SK-N-MC (cell line): ENCODE results near the gene TMEM203.

Source experiments
- DNase-seq: peaks from one replicate; pipeline ENCODE4 v3.0.0-alpha.2; 2011; ENCODE audit warnings: low read depth, low spot score
- H3K27ac ChIP-seq: fragments of 200-600 bp; sonication (generic); 2 replicates; pipeline ENCODE4 v1.5.1; 2016; ENCODE audit warnings: mixed run types
- H3K36me3 ChIP-seq: fragments of 200-600 bp; sonication (generic); 2 replicates; pipeline ENCODE4 v1.6.1; 2017; ENCODE audit warnings: antibody characterized with exemption, low read length, mixed read lengths; ENCODE audit not compliant: insufficient read depth
- H3K4me3 ChIP-seq: fragments of 200-600 bp; sonication (generic); 2 replicates; pipeline ENCODE4 v1.5.1; 2016
- H3K9ac ChIP-seq: fragments of 200-600 bp; sonication (generic); 2 replicates; pipeline ENCODE4 v1.8.0; 2017; ENCODE audit warnings: mixed run types, mixed read lengths; ENCODE audit not compliant: insufficient read length
- H3K9me3 ChIP-seq: fragments of 200-600 bp; sonication (generic); 2 replicates; pipeline ENCODE4 v1.6.1; 2017; ENCODE audit warnings: low read depth, mild to moderate bottlenecking, antibody characterized with exemption, low read length, moderate library complexity, mixed read lengths
- EZH2 ChIP-seq: fragments of 200-600 bp; sonication (generic); IDR thresholded peaks from one replicate; pipeline ENCODE4 v1.6.1; 2017; ENCODE audit warnings: antibody characterized with exemption
- FOXP2 ChIP-seq: optimal IDR thresholded peaks from 2 replicates; pipeline ENCODE3; 2011; ENCODE audit warnings: mild to moderate bottlenecking, moderate library complexity; ENCODE audit not compliant: insufficient read depth; ENCODE audit errors: extremely low read length, control extremely low read depth
- POLR2AphosphoS5 ChIP-seq: IDR thresholded peaks from 2 replicates; pipeline ENCODE4 v1.6.1; 2012; ENCODE audit warnings: mild to moderate bottlenecking, low read depth, low read length, borderline replicate concordance

Gene TMEM203

DNA sequence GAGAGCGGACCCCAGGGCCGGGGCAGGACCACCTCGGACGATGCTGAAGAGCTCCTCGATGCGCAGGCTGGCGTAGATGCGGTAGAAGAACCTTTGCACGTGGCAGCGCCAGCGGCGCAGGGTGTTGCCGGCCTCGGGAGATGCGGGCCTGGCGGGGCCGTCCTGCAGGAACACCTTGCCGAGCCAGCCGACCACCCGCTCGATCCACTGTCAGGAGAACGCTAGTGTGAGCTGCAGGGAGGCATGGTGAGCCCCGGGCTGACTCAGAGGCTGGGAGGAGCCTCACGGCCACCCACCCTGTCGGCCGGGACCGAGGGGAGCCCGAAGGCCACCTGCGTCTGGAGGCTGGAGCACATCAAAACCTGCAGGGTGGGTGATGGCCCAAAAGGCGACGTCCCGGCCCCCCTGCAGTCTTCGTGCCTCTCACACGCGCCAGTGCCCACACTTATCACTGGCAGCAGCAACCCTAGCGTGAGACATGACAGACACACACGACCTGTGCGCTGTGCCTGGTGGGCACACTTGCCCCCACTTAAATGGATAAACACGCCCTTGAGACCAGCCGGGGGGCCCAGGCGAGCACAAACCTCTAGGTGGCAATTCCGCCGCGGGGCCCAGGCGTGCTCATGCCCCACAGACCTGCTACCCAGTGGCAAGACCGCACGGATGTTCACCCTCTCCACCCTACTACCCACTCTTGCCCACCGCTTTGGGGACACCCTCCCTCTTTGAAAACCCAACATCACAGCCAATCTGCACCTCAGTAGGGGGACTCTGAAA, 20.4 kb downstream of the TMEM203 start:
- H3K27ac ChIP-seq = no peak overlapping the region
- no peaks in the 10 kb centered on the region for H3K9me3 ChIP-seq
- H3K9ac ChIP-seq = no peak overlapping the region
- TF ChIP-seq FOXP2 (no peak), POLR2AphosphoS5 (no peak)
- H3K4me3 ChIP-seq = no peak overlapping the region
- no peak for DNase-seq
- H3K36me3 ChIP-seq = peaks cover 11% of the 10 kb centered on the region; the same call in 1 of the 2 replicates

DNA sequence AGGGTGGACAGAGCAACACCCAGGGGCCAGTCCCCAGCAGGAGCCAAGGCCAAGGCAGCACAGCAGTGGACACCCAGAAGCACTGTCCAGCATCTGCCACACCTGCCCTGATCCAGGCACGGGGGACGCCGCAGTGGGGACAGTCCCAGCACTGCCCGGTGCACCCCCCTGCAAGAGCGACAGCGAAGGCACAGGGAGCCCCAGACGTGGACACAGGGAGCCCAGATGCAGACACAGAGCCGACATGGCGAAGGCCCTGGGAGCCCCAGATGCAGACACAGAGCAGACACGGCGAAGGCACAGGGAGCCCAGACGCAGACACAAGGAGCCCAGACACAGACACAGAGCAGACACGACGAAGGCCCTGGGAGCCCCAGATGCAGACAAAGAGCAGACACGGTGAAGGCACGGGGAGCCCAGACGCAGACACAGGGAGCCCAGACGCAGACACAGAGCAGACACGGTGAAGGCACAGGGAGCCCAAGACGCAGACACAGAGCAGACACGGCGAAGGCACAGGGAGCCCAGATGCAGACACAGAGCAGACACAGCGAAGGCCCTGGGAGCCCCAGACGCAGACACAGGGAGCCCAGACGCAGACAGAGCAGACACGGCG, 21.4 kb downstream of the TMEM203 start:
- no peak for DNase-seq
- no peak overlapping the region for H3K27ac ChIP-seq
- H3K4me3 ChIP-seq = no peak overlapping the region
- no peaks in the 10 kb centered on the region for H3K9me3 ChIP-seq
- peaks cover 8% of the 10 kb centered on the region; the same call in 1 of the 2 replicates for H3K36me3 ChIP-seq
- no peak overlapping the region for H3K9ac ChIP-seq
- TF ChIP-seq FOXP2 (no peak), POLR2AphosphoS5 (no peak), EZH2 (no peak)

GRCh38 chr9:137182836-137183235, 22.6 kb downstream of the TMEM203 start:
- Histone ChIP-seq H3K27ac (no peak overlapping the region), H3K36me3 (peaks cover 8% of the 10 kb centered on the region; the same call in 1 of the 2 replicates), H3K9me3 (no peaks in the 10 kb centered on the region), H3K9ac (no peak overlapping the region), H3K4me3 (no peak overlapping the region)
- TF ChIP-seq FOXP2 (no peak), EZH2 (no peak), POLR2AphosphoS5 (no peak)
- DNase-seq = no peak

GRCh38 chr9:137181680-137182079, 23.8 kb downstream of the TMEM203 start:
- Histone ChIP-seq H3K9me3 (no peaks in the 10 kb centered on the region), H3K27ac (no peak overlapping the region), H3K9ac (no peak overlapping the region), H3K4me3 (no peak overlapping the region), H3K36me3 (peaks cover 8% of the 10 kb centered on the region; the same call in 1 of the 2 replicates)
- no peak for DNase-seq
- no peak for TF ChIP-seq EZH2
- TF ChIP-seq FOXP2 = no peak
- TF ChIP-seq POLR2AphosphoS5 = no peak

GRCh38 chr9:137180491-137180890, 25.0 kb downstream of the TMEM203 start:
- H3K36me3 ChIP-seq = peaks cover 8% of the 10 kb centered on the region; the same call in 1 of the 2 replicates
- H3K4me3 ChIP-seq = no peak overlapping the region
- no peak overlapping the region for H3K27ac ChIP-seq
- no peak for TF ChIP-seq POLR2AphosphoS5
- TF ChIP-seq FOXP2 = no peak
- TF ChIP-seq EZH2 = no peak
- no peak overlapping the region for H3K9ac ChIP-seq
- no peak for DNase-seq
- H3K9me3 ChIP-seq = no peaks in the 10 kb centered on the region

GRCh38 chr9:137179761-137180160, 25.7 kb downstream of the TMEM203 start:
- DNase-seq = no peak
- Histone ChIP-seq H3K27ac (no peak overlapping the region), H3K9me3 (no peaks in the 10 kb centered on the region), H3K9ac (no peak overlapping the region), H3K36me3 (peaks cover 8% of the 10 kb centered on the region; the same call in 1 of the 2 replicates), H3K4me3 (no peak overlapping the region)
- TF ChIP-seq POLR2AphosphoS5 (no peak), EZH2 (no peak), FOXP2 (no peak)

DNA sequence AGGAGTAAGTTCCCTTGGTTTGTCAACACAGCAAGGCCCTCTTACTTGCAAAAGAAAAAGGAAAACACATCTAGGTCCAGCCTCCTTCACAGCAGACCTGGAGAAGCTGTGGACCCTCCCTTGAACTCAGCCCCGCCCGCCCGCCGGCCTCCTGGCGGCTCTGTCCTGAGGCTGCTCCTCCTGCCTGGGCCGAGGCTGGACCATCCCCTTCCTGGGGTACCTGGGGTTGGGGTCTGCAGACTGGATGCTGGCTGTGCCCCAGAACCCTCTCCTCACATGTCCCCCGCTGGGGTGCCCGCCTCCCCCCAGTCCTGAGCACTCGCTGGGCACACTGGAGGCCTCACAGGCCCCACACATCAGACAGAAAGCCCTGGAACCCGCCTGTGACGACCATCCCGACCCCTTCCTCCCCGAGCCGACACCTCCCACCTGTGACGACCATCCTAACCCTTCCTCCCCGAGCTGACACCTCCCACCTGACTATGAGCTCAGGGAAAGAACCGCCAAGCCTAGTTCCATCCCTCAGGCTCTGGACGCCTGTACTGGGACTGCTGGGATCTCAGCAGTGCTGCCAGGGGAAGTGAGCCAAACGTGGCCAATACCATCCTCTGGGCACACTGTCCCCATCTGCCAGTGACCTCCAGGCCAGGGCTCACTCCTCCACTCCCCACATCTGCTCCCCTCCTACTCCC, 26.4 kb downstream of the TMEM203 start:
- TF ChIP-seq POLR2AphosphoS5 = no peak
- no peak for TF ChIP-seq FOXP2
- no peak for TF ChIP-seq EZH2
- Histone ChIP-seq H3K9me3 (no peaks in the 10 kb centered on the region), H3K27ac (no peak overlapping the region), H3K9ac (no peak overlapping the region), H3K4me3 (no peak overlapping the region), H3K36me3 (peaks cover 8% of the 10 kb centered on the region; the same call in 1 of the 2 replicates)
- no peak for DNase-seq

DNA sequence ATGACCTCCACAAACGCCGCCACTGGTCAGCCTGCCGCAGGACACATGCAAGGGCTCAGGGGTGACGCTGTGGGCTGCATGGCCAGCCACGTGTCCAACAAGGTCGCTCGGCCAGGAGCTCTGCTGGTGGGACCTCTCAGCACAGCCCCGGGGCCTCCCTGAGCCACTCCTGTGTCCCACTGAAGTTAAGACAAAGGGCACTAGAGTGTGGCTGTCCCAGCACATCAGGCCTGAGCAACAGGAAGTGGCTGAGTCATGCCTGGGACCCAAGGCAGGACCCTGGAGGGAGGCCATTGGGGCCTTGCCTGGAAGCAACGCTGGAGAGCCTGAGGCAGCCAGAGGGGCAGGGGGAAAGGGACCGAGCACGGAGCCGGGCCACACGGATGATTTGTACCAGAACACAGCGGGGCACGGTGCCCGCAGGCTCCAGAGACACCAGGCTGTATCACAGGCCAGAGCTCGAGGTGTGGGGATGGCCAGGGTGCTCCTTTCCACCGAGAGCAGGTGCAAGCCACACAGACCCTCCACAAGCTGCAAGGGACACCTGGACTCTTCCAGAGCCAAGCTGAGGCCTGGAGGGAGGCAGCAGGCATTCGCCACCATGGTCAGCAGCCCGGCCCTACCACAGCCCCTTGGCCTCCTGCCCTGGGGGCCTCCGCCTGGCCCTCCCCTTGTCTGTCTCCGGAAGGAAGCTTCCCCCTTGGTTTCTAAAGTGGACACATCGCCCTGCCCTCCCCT, 27.1 kb downstream of the TMEM203 start:
- Histone ChIP-seq H3K27ac (no peak overlapping the region), H3K36me3 (peaks cover 5% of the 10 kb centered on the region; the same call in 1 of the 2 replicates), H3K9ac (no peak overlapping the region), H3K4me3 (no peak overlapping the region), H3K9me3 (no peaks in the 10 kb centered on the region)
- no peak for DNase-seq
- TF ChIP-seq POLR2AphosphoS5 = no peak
